ENCODE measurements around the gene S1PR4.
"Not testable (repeated sequence)": the region's sequence is repeated elsewhere in the genome, so short reads cannot be mapped to it uniquely, and the experiment has no call there.

Gene S1PR4

DNA sequence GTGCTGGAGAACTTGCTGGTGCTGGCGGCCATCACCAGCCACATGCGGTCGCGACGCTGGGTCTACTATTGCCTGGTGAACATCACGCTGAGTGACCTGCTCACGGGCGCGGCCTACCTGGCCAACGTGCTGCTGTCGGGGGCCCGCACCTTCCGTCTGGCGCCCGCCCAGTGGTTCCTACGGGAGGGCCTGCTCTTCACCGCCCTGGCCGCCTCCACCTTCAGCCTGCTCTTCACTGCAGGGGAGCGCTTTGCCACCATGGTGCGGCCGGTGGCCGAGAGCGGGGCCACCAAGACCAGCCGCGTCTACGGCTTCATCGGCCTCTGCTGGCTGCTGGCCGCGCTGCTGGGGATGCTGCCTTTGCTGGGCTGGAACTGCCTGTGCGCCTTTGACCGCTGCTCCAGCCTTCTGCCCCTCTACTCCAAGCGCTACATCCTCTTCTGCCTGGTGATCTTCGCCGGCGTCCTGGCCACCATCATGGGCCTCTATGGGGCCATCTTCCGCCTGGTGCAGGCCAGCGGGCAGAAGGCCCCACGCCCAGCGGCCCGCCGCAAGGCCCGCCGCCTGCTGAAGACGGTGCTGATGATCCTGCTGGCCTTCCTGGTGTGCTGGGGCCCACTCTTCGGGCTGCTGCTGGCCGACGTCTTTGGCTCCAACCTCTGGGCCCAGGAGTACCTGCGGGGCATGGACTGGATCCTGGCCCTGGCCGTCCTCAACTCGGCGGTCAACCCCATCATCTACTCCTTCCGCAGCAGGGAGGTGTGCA is 587 bp downstream of the S1PR4 start:
- no peak for DNase-seq (ENCODE audit: low read depth in 2 of 2)

DNA sequence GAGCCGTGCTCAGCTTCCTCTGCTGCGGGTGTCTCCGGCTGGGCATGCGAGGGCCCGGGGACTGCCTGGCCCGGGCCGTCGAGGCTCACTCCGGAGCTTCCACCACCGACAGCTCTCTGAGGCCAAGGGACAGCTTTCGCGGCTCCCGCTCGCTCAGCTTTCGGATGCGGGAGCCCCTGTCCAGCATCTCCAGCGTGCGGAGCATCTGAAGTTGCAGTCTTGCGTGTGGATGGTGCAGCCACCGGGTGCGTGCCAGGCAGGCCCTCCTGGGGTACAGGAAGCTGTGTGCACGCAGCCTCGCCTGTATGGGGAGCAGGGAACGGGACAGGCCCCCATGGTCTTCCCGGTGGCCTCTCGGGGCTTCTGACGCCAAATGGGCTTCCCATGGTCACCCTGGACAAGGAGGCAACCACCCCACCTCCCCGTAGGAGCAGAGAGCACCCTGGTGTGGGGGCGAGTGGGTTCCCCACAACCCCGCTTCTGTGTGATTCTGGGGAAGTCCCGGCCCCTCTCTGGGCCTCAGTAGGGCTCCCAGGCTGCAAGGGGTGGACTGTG is 1.2 kb downstream of the S1PR4 start:
- DNase-seq (ENCODE audit: low read depth in 2 of 2), result no peak

DNA sequence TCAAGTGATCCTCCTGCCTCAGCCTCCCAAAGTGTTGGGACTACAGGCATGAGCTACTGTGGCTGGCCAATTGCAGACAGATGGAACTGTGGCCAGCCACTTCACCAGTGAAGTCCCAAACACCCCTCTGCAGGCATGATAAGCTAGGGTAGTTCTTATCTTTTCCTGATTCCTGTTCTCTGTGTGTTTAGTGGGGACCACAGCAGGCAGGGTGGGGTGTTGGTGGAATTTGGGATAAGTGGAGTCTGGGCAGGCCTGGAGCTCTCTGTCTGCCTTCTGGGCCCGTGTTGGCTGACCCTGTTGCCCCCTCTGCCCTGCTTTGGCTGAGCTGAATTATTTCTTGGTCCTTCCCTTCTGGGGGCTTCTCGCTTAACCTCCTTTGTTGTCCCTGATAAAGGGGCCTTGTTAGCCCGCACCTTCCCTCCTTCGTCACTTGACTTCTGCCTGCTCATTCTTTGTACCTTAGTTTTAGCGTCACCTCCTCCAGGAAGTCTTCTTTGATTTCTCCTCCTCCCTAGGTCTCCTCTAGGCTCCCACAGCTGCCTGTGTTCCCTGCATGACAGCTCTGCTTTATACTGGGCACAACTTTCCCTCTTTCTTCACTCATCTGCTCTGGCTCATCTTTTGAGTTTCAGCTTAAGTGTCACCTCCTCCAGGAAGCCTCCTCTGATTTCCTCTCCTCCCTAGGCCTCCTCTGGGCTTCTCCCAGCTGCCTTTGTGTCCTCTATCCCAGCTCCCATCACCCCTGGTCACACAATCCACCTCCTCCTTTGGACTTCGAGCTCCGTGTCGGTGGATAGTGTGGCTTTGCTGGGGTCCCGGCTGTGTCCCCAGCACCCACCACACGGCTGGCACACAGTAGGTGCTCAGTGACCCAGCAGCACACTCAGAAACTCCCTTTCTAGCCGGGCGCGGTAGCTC is 5.4 kb downstream of the S1PR4 start:
- no peak for DNase-seq (ENCODE audit: low read depth in 2 of 2)

DNA sequence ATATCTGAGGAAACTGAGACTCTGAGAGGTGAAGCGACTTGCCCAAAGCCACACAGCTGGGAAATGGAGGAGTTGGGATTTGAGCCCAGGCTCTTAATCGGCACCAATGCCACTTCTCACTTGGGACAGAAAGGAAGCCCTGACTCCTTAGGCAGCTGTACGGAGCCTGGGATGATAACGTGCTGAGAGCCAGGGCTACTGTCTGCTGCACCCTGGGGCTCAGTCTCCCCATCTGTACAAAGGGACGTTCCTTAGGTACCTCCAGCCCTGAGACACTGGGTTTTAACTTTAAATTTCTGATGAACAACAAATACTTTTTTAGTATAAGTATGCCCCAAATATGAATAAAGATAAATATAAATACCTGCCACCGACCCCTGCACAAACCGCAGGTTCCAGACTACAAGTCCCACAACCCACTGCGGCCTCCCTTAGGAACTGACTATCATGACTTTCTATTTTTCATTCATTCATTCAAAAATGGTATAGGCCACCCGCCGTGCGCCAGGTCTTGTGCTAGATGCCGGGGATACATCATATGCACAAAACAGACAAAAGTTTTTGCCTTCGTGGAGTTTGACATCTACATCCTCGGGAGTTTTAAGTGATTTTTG is 6.4 kb downstream of the S1PR4 start:
- DNase-seq (ENCODE audit: low read depth in 2 of 2), result no peak

DNA sequence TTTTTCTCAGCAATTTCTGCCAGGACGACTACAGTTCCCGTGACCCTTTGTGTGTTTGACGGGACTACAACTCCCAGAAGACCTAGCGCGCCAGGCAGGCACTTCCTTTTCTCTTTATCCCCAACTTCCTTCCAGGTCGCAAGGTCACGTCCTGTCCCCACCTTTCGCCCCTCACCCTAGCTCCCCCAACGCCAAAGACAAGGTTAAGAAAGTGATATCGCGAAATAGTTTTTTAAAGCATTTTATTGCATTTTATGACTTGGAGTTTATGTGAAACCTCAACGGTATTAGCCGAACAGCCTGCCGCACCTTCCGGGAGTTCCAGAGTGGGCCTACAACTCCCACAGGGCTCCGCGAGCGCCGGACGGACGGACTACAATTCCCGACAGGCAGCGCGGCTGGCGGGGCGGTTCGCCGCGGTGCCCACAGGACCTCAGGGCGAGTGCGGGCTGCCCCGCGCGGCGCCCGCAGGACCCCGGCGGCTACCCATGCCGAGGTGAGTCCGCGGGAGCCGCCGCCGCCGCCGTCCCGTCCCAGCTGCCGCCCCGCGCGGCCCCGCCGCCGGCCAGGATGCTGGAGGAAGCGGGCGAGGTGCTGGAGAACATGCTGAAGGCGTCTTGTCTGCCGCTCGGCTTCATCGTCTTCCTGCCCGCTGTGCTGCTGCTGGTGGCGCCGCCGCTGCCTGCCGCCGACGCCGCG is 7.0 kb downstream of the S1PR4 start, which contains the start of gene NCLN:
Gene NCLN, plus strand, starts transcription at position 470 of the 699 bp plus-strand sequence. Its CDS starts 101 bp downstream, at position 571.
- DNase-seq (ENCODE audit: low read depth in 2 of 2), result peak; percentile 78 to 79

DNA sequence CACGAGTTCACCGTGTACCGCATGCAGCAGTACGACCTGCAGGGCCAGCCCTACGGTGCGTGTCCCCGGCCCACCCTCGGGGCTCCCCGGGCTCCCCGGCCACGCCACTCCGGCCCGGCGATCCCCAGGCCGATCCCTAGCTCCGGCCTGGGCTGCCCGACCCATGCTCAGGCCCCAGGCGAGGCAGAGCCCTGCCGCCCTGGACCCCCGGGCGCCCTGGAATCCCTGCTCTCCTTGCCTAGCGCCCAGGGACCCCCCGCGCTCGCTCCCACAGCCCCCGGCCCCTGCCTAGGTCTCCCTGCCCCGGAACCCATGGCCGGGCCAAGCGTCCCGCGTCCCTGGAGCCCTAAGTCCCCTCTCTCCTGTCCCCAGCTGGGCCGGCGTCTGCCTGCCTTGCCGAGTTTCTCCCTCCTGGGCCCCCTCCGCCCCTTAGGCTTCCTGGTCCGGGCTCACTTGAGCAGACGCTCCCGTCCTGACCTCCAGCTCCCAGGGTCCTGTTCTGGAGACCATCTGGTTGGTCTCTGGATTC is 7.7 kb downstream of the S1PR4 start:
- DNase-seq (ENCODE audit: low read depth in 2 of 2), result no peak

DNA sequence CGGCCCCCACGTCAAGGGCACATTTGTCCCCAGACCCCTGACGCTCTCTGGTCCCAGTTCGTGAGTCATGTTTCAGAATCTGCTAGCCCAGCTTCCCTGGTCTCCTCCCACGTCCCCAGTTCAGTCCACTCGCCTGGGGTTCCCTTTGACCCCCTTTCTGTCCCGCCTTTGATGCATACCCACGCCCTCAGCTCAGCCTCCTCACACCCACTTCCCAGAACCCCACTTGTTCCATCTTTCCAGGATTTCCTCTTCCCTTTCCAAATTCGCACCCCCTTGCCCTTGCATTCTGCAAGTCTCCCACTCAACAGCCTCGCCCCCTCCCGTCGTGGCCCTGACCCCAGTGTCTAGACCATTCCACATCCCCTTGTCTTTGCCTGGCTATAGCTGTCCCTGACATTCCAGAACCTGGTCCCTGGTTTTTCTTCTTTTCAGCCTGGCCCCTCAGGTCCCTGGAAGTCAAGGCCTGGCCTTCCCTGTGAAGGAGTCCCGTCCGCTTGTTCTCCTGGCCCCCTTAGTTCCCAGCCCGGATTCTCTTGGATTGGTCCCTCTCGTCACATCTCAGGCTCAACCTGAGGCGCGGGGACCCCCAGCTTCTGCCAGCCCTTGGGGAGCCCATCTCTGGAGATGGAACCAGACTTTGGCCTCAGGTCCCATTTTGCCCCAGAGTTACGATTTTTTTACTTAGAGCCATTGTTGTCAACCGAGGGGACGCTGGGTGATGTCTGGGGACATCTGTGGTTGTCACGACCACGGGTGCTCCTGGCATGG is 8.5 kb downstream of the S1PR4 start:
- no peak for DNase-seq (ENCODE audit: low read depth in 2 of 2)

DNA sequence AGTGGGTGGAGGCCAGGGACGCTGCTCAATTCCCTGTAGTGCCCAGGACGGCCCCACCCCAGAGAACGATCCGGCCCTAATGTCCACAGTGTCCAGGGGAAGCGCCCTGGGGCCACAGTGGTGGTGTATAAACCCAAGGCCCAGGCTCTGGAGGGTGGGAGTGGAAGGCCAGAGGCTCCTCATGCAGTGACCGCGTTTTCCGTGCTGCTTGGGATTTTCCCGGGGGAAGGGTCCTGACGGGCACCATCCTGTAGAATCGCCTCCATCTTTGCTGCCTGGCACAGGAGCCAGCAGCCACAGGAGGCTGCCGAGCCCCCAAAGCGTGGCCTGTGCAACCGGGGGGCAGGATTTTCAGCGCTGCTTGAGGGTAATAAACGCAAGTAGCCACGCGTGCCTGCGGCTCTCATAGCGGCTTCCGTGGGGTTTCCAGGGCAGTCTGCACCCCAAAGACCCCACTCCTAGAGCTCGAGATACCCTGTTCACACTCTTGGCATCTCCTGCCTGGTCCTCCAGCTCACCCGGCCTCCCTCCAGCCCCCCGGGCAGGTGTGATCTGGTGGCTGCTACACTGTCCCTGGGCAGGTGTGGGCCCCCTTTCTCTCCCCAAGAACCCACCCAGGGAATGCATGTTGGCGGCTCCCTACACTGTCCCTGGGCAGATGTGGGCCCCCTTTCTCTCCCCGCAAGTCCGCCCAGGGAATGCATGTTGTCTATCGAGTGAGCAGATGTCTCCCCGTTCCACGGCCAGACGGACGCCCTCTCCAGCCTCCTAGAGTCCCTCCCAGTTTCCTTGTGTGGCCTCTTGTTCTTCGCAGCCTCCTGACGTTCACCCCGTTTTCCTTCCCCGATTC is 9.3 kb downstream of the S1PR4 start:
- DNase-seq (ENCODE audit: low read depth in 2 of 2), result no peak

DNA sequence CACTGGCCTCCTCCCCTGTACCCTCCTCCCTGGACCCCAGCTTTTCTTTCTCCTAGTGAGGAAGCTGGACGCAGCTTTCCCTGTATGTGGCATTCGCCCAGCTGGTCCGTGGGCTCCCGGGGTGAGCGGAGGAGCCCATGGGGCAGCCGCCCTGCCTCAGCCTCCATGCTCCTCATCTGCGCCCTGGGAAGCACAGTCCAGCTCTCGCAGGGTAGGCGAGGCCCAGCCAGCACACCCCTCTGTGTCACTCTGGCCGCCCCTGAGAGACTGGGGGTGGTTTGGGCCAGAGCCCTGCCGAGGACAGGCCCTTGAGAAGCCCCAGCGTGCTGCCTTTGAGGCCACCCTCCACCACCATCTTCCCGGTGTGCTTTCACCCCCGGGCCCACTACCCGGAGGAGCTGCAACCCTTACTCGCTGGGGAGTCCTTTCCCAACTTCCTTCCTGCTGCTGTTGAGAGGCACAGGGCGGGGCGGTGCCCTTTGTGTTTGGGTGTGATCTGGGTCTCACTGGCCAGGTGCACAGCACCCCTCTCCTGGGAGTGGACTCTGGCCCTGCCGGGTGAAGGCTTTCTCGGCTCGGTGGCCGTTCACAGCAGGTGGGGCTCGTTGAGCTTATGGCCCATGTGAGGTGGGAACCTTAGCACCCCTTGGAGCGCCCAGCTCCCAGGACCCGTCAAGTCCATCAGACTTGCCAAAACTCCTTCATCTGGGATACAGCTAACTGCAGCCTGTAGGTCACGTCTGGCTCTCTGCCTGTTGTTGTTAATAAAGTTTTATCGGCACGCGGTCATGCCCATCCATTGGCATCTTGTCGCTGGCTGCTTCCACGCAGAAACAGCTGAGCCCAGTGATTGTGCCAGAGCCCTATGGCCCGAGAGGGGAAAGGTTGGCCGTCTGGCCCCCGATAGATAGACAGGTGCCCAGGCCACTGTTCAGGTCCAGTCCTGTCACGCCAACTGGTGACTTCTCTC is 10.3 kb downstream of the S1PR4 start:
- DNase-seq (ENCODE audit: low read depth in 2 of 2), result no peak

DNA sequence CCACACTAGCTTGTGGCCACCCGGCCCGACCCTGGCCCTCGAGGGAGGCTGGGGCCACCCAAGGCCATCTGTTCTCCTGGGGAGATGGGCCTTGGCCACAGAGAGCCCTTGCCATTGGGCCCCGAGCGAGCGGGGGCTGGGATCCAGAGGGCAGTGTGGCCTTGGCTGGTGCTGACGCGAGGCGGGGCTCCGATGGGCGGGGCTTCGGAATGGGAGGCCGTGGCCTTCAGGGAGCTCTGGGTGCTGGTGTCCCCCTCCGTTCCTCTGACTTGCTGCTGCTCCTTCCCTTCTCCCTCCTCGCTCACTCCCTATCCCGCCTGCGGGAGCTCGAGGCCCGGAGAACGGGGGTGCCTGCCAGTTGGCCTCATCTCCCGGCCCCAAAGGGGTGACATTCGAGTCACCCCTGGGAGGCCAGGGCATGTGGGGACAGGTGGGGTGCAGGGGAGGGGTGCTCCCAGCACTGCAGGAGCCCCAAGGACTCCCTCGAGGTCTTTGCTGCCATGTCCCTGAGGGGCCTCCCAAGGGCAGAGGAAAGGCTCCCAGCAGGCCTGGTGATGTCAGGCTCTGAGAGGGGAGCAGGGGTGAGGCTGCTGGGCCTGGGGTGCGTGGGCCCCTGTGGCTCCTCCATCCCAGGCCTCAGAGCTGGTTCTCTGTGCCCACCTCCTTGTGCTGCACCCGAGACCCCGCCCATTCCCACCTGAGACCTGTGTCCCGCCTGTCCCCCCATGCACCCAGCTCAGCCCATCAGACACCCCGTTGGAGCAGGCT is 11.3 kb downstream of the S1PR4 start:
- DNase-seq (ENCODE audit: low read depth in 2 of 2), result no peak

DNA sequence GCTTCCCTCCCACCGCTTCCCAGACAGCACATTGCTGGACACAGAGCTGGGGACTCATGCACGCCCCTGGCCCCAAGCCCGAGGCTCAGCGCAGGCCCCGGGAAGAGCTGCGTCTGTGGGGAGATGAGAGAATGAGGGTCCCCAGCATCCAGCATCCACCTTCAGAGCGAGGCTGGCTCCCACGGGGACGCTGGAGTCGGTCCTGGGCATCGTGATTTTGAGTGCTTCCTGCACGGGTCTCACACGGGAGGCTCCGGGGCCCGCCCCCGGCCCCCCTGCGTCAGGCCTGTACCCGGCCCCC is 11.9 kb downstream of the S1PR4 start:
- no peak for DNase-seq (ENCODE audit: low read depth in 2 of 2)

DNA sequence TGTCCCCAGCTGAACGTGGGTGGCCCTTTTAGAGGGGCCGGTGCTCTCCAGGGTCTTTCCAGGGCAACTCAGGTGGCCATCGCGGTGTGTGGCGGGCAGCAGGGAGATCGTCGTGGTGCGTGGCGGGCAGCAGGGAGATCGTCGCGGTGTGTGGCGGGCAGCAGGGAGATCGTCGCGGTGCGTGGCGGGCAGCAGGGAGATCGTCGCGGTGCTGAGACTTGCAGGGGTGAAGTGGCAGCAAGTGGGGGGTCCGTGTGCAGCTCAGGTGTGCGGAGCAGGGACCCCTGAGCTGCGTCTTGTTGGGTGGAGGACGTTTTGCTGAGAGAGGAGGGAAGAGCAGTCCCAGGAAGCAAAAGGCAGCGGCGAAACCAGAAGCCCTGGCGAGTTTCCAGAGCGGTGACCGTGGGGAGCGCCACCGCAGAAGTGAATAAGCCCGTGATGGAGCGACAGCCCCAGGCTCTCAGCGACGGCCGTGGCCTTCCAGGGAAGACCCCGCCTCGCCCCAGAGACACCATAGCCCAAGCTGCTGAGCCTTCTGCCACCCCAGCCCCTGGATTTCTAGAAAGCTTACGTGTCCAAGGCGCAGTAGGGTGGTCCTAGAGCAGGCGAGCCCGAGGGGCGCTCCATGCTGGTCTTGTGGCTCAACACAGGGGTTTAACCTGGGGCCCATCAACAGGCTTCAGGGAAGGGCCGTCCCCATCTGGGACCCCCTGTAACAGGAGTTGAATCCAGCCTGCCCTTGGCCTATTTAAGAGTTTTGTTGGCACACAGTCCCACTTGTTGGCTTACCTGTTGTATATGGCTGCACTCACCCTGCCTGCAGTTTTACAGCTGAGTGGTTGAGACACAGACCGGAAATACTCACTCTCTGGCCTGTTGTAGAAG is 12.6 kb downstream of the S1PR4 start:
- no peak for DNase-seq (ENCODE audit: low read depth in 2 of 2)

DNA sequence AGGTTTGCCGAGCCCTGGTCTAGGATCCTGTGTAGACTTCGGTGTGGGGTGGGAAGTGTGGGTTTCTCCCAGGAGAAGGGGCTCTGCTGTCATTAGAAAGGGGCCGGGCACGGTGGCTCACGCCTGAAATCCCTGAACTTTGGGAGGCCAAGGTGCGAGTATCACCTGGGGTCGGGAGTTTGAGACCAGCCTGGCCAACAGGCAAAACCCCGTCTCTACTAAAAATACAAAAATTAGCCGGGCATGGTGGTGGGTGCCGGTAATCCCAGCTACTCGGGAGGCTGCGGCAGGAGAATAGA is 13.2 kb downstream of the S1PR4 start:
- not testable (repeated sequence) for DNase-seq (ENCODE audit: low read depth in 2 of 2)

DNA sequence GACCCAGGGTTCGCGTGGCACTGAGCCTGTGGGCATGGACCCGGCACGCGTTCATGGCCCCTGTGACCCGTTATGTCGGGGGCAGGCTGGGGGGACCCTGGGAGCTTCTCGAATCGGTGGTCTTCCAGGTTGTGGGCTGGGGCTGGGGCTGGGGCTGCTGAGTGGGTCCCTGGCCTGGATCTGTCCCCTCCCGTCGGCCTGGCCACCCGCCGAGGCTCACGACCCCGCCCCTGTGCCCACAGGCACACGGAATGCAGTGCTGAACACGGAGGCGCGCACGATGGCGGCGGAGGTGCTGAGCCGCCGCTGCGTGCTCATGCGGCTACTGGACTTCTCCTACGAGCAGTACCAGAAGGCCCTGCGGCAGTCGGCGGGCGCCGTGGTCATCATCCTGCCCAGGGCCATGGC is 13.7 kb downstream of the S1PR4 start:
- no peak for DNase-seq (ENCODE audit: low read depth in 2 of 2)

DNA sequence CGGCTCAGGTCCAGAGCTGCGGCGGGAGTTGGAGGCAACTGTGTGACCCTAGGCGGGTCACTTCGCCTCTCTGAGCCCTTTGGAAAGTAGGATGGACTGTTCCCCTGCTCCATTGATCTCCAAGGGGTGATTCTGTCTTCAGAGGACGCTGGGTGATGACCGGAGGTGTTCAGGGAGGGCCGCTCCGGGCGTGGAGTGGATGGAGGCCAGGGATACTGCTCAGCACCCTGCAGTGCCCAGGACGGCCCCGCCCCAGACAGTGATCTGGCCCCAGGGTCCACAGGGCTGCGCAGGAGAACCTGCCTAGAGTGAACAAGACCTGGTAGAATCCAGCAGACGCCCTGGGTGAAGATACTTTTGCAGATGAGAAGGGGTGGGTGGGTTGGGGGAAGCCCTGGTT is 14.1 kb downstream of the S1PR4 start:
- no peak for DNase-seq (ENCODE audit: low read depth in 2 of 2)

DNA sequence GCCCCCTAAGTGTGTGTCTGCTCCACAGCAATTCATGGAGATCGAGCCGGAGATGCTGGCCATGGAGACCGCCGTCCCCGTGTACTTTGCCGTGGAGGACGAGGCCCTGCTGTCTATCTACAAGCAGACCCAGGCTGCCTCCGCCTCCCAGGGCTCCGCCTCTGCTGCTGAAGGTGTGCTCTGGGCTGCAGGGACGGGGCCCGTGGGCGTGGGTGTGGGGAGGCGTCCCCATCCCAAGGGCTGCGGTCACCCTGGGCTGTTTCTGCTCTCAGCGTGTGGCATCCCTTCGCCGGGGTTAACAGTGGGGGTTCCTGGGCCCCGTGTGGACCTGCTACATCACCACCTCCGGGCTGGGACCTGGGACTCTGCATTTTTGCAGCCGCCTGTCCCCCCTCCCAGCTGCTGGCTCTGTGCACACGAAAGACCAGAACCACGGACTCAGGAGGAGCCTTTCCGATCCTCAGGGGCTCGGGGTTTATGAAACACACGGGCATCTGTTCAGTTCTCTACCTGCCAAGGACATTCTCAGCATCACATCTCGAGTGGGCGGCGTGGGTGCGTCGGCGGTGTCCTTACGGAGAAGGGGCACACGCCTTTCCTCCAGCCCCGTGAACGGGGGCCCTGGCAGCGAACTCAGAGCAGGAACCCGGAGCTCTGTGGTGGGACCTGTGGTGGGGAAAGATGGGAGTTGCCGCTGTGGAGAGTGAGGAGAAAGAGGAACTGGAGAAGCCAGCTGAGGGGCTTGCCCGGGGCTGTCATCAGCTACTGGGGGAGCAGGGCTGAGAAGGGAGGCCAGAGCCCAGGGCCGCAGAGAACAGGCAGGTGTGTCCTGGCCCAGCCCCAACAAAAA is 14.9 kb downstream of the S1PR4 start:
- no peak for DNase-seq (ENCODE audit: low read depth in 2 of 2)
